Measurements from ENCODE around the gene AHRR. TPM values are rescaled to one million over a fixed set of nuclear protein-coding genes. Genes with fewer than 3 reads are reported as not detected.
"Not testable (repeated sequence)": the region's sequence is repeated elsewhere in the genome, so short reads cannot be mapped to it uniquely, and the experiment has no call there.

AHRR gene
- total and polyA plus RNA-seq, 2 donors from 2014 or later: 0.71 to 1.7 TPM

GRCh38 chr5:296954-297353, 24.6 kb upstream of the AHRR start:
- H3K36me3 ChIP-seq (ENCODE audit: control insufficient read depth in 2 of 3, insufficient read depth in 3 of 3, low read length in 3 of 3); H3K4me1 ChIP-seq (ENCODE audit: control insufficient read depth in 2 of 3, insufficient read depth in 2 of 3, low read depth in 1 of 3, low read length in 3 of 3); H3K27me3 ChIP-seq (ENCODE audit: control insufficient read depth, insufficient read depth, low read length); H3K27ac ChIP-seq (ENCODE audit: low read depth in 2 of 2, low read length in 2 of 2); intact Hi-C loops (cut with DNase I); H3K4me3 ChIP-seq (ENCODE audit: low read length in 3 of 3); H3K9me3 ChIP-seq (ENCODE audit: control insufficient read depth in 2 of 3, insufficient read depth in 1 of 3, low read length in 3 of 3); H3K9ac ChIP-seq (ENCODE audit: low read length in 3 of 3); FAIRE-seq: not testable (repeated sequence)
- peak in 2 of 5 donors; percentile 8 to 10 for DNase-seq

GRCh38 chr5:297448-297847, 24.1 kb upstream of the AHRR start:
- H3K9me3 ChIP-seq (ENCODE audit: control insufficient read depth in 2 of 3, insufficient read depth in 1 of 3, low read length in 3 of 3); H3K27ac ChIP-seq (ENCODE audit: low read depth in 2 of 2, low read length in 2 of 2); H3K9ac ChIP-seq (ENCODE audit: low read length in 3 of 3); H3K4me1 ChIP-seq (ENCODE audit: control insufficient read depth in 2 of 3, insufficient read depth in 2 of 3, low read depth in 1 of 3, low read length in 3 of 3); intact Hi-C loops (cut with DNase I); H3K27me3 ChIP-seq (ENCODE audit: control insufficient read depth, insufficient read depth, low read length); H3K36me3 ChIP-seq (ENCODE audit: control insufficient read depth in 2 of 3, insufficient read depth in 3 of 3, low read length in 3 of 3); H3K4me3 ChIP-seq (ENCODE audit: low read length in 3 of 3); FAIRE-seq: not testable (repeated sequence)
- peak in 2 of 5 donors; percentile 8 to 16 for DNase-seq

- H3K27me3 ChIP-seq (ENCODE audit: control insufficient read depth, insufficient read depth, low read length); FAIRE-seq; H3K9me3 ChIP-seq (ENCODE audit: control insufficient read depth in 2 of 3, insufficient read depth in 1 of 3, low read length in 3 of 3); H3K4me3 ChIP-seq (ENCODE audit: low read length in 3 of 3); intact Hi-C loops (cut with DNase I); H3K4me1 ChIP-seq (ENCODE audit: control insufficient read depth in 2 of 3, insufficient read depth in 2 of 3, low read depth in 1 of 3, low read length in 3 of 3); H3K9ac ChIP-seq (ENCODE audit: low read length in 3 of 3); H3K27ac ChIP-seq (ENCODE audit: low read depth in 2 of 2, low read length in 2 of 2); H3K36me3 ChIP-seq (ENCODE audit: control insufficient read depth in 2 of 3, insufficient read depth in 3 of 3, low read length in 3 of 3): not testable (repeated sequence)
- DNase-seq: peak in 3 of 5 donors; percentile 8 to 56 (median 15)
Measured at GRCh38 chr5:297991-298736, 23.4 kb upstream of the AHRR start.

- FAIRE-seq: no peak
- H3K36me3 ChIP-seq (ENCODE audit: control insufficient read depth in 2 of 3, insufficient read depth in 3 of 3, low read length in 3 of 3): no peaks in the 10 kb centered on the region
Measured at GRCh38 chr5:298737-299125, 22.8 kb upstream of the AHRR start.

DNA sequence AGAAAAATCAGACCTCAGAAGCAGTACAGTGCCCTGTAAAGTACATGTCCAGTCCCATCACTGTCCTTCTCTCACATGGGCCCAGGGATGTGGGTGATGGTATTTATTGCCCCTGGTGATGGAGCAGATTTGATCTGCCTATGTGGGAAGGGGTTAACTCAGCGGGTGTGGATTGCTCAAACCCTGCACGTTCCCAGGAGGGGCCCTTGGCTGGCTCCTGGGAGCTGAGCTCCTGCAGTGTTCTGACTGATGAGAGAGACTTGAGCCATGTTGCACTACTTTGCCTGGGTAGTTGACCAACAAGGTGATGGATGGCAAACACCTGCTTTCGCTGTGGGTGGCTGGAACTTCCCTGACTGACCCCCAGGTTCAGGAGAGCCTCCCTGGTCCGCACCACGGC, 21.6 kb upstream of the AHRR start:
- H3K36me3 ChIP-seq (ENCODE audit: control insufficient read depth in 2 of 3, insufficient read depth in 3 of 3, low read length in 3 of 3); H3K4me3 ChIP-seq (ENCODE audit: low read length in 3 of 3); H3K4me1 ChIP-seq (ENCODE audit: control insufficient read depth in 2 of 3, insufficient read depth in 2 of 3, low read depth in 1 of 3, low read length in 3 of 3); H3K9ac ChIP-seq (ENCODE audit: low read length in 3 of 3); H3K27ac ChIP-seq (ENCODE audit: low read depth in 2 of 2, low read length in 2 of 2); H3K9me3 ChIP-seq (ENCODE audit: control insufficient read depth in 2 of 3, insufficient read depth in 1 of 3, low read length in 3 of 3); FAIRE-seq; intact Hi-C loops (cut with DNase I); H3K27me3 ChIP-seq (ENCODE audit: control insufficient read depth, insufficient read depth, low read length): not testable (repeated sequence)
- DNase-seq: peak in 2 of 5 donors; percentile 6 to 21

More at GRCh38 chr5:298737-299125, 22.8 kb upstream of the AHRR start:
- Histone ChIP-seq H3K9ac (ENCODE audit: low read length in 3 of 3) (no peak overlapping the region), H3K4me3 (ENCODE audit: low read length in 3 of 3) (no peak overlapping the region), H3K27ac (ENCODE audit: low read depth in 2 of 2, low read length in 2 of 2) (no peak overlapping the region), H3K9me3 (ENCODE audit: control insufficient read depth in 2 of 3, insufficient read depth in 1 of 3, low read length in 3 of 3) (no peaks in the 10 kb centered on the region), H3K27me3 (ENCODE audit: control insufficient read depth, insufficient read depth, low read length) (no peaks in the 10 kb centered on the region), H3K4me1 (ENCODE audit: control insufficient read depth in 2 of 3, insufficient read depth in 2 of 3, low read depth in 1 of 3, low read length in 3 of 3) (no peaks in the 10 kb centered on the region)
- no peak for TF ChIP-seq CTCF (IDR thresholded peaks at IDR 0.05; ENCODE audit: borderline replicate concordance, extremely low read depth, insufficient read depth)
- intact Hi-C loops (cut with DNase I): no loop called here
- peak in 2 of 5 donors; percentile 8 to 43 for DNase-seq

- FAIRE-seq; H3K4me1 ChIP-seq (ENCODE audit: control insufficient read depth in 2 of 3, insufficient read depth in 2 of 3, low read depth in 1 of 3, low read length in 3 of 3); H3K9me3 ChIP-seq (ENCODE audit: control insufficient read depth in 2 of 3, insufficient read depth in 1 of 3, low read length in 3 of 3); H3K36me3 ChIP-seq (ENCODE audit: control insufficient read depth in 2 of 3, insufficient read depth in 3 of 3, low read length in 3 of 3); H3K4me3 ChIP-seq (ENCODE audit: low read length in 3 of 3); H3K27ac ChIP-seq (ENCODE audit: low read depth in 2 of 2, low read length in 2 of 2); H3K9ac ChIP-seq (ENCODE audit: low read length in 3 of 3); H3K27me3 ChIP-seq (ENCODE audit: control insufficient read depth, insufficient read depth, low read length); intact Hi-C loops (cut with DNase I): not testable (repeated sequence)
- peak in 2 of 5 donors; percentile 13 to 20 for DNase-seq
Measured at GRCh38 chr5:300691-301435, 20.7 kb upstream of the AHRR start.

DNA sequence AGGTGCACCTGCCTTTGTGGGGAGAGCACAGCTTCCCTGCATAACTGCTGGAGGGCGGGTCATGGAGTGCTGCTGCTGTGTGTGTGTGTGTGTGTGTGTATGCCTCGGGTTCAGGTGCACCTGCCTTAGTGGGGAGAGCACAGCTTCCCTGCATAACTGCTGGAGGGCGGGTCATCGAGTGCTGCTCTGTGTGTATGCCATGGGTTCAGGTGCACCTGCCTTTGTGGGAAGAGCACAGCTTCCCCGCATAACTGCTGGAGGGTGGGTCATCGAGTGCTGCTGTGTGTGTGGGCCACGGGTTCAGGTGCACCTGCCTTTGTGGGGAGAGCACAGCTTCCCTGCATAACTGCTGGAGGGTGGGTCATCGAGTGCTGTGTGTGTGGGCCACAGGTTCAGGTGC, 19.1 kb upstream of the AHRR start:
- DNase-seq: peak in 1 of 5 donors; percentile 57
- H3K27me3 ChIP-seq (ENCODE audit: control insufficient read depth, insufficient read depth, low read length); FAIRE-seq; H3K27ac ChIP-seq (ENCODE audit: low read depth in 2 of 2, low read length in 2 of 2); H3K4me3 ChIP-seq (ENCODE audit: low read length in 3 of 3); H3K9ac ChIP-seq (ENCODE audit: low read length in 3 of 3); H3K4me1 ChIP-seq (ENCODE audit: control insufficient read depth in 2 of 3, insufficient read depth in 2 of 3, low read depth in 1 of 3, low read length in 3 of 3); H3K9me3 ChIP-seq (ENCODE audit: control insufficient read depth in 2 of 3, insufficient read depth in 1 of 3, low read length in 3 of 3); intact Hi-C loops (cut with DNase I); H3K36me3 ChIP-seq (ENCODE audit: control insufficient read depth in 2 of 3, insufficient read depth in 3 of 3, low read length in 3 of 3): not testable (repeated sequence)
